HEK293 (cell line): ENCODE data around the gene C8G.

Experiments
- CTCF ChIA-PET: fragments of 350-600 bp; formaldehyde crosslinking; extraction: SDS; loops from one replicate; lab custom pipeline; 2021; ENCODE audit warnings: antibody characterized with exemption; lab: Yijun Ruan, JAX
- POLR2A ChIA-PET: fragments of 300-600 bp; formaldehyde crosslinking; extraction: SDS; loops from one replicate; lab custom pipeline; 2020; ENCODE audit warnings: antibody characterized with exemption, inconsistent platforms; lab: Yijun Ruan, JAX
- H3K27ac ChIP-seq: fragments of 200-500 bp; sonication (Bioruptor generic); 2 replicates; pipeline ENCODE4 v1.5.1; 2014; ENCODE audit warnings: low read depth, low read length, control low read depth, inconsistent platforms; ENCODE audit errors: extremely low read depth
- H3K36me3 ChIP-seq, 2 experiments: fragments of 200-500 bp in 1 of 2; sonication (Bioruptor generic) in 1 of 2; 1 replicate in 1 of 2; 2 replicates in 1 of 2; pipeline ENCODE4 v1.5.1; 2014 to 2017; ENCODE audit warnings: inconsistent platforms in 2 of 2, low read length in 2 of 2; ENCODE audit not compliant: control insufficient read depth in 2 of 2, insufficient read depth in 1 of 2
- H3K4me1 ChIP-seq: fragments of 200-500 bp; sonication (Bioruptor generic); 2 replicates; pipeline ENCODE4 v1.5.1; 2014; ENCODE audit warnings: mild to moderate bottlenecking, low read length, inconsistent platforms; ENCODE audit not compliant: control insufficient read depth, insufficient read depth
- H3K4me3 ChIP-seq: 2 replicates; pipeline ENCODE4 v1.5.1; 2011; ENCODE audit warnings: low read depth, mild to moderate bottlenecking, control low read depth, low read length, moderate library complexity
- H3K9me3 ChIP-seq: fragments of 200-500 bp; sonication (Bioruptor generic); 2 replicates; pipeline ENCODE4 v1.5.1; 2014; ENCODE audit warnings: low read depth, low read length, inconsistent platforms; ENCODE audit not compliant: control insufficient read depth, insufficient read depth
- RBAK ChIP-seq: fragments of 450-650 bp; formaldehyde crosslinking; IDR thresholded peaks from 2 replicates; pipeline ENCODE4 v1.5.1; 2016; ENCODE audit warnings: missing biosample characterization, missing genetic modification characterization
- ZFP41 ChIP-seq: fragments of 450-650 bp; formaldehyde crosslinking; IDR thresholded peaks from 2 replicates; pipeline ENCODE4 v1.5.1; 2016; ENCODE audit warnings: missing biosample characterization, missing genetic modification characterization, borderline replicate concordance
- ZNF239 ChIP-seq: fragments of 450-650 bp; formaldehyde crosslinking; IDR thresholded peaks from 2 replicates; pipeline ENCODE4 v1.5.1; 2016; ENCODE audit warnings: missing biosample characterization, missing genetic modification characterization
- ZNF341 ChIP-seq: fragments of 450-650 bp; formaldehyde crosslinking; IDR thresholded peaks from 2 replicates; pipeline ENCODE4; 2016; ENCODE audit warnings: low read depth, missing biosample characterization, missing genetic modification characterization
- ZNF473 ChIP-seq: fragments of 450-650 bp; formaldehyde crosslinking; IDR thresholded peaks from 2 replicates; pipeline ENCODE4 v1.5.1; 2017; ENCODE audit warnings: missing biosample characterization, missing genetic modification characterization
- ZNF514 ChIP-seq: fragments of 450-650 bp; formaldehyde crosslinking; IDR thresholded peaks from 2 replicates; pipeline ENCODE4 v1.5.1; 2016; ENCODE audit warnings: missing biosample characterization, missing genetic modification characterization
- ZNF544 ChIP-seq: fragments of 450-650 bp; formaldehyde crosslinking; IDR thresholded peaks from 2 replicates; pipeline ENCODE4 v1.5.0; 2017; ENCODE audit warnings: missing biosample characterization, missing genetic modification characterization
- ZNF549 ChIP-seq: fragments of 450-650 bp; IDR thresholded peaks from 2 replicates; pipeline ENCODE4 v1.5.1; 2018; ENCODE audit warnings: missing biosample characterization, missing genetic modification characterization, mild to moderate bottlenecking, inconsistent platforms, moderate library complexity
- ZNF660 ChIP-seq: fragments of 450-650 bp; IDR thresholded peaks from 2 replicates; pipeline ENCODE4 v1.5.1; 2018; ENCODE audit warnings: missing biosample characterization, mild to moderate bottlenecking, missing genetic modification characterization
- TF ChIP-seq, protein P1 (sequence below): fragments of 450-650 bp; formaldehyde crosslinking; IDR thresholded peaks from 2 replicates; pipeline ENCODE4 v1.5.1; 2016; ENCODE audit warnings: missing biosample characterization, missing genetic modification characterization
- TF ChIP-seq, protein P2 (sequence below): fragments of 450-650 bp; formaldehyde crosslinking; IDR thresholded peaks from 2 replicates; pipeline ENCODE4 v1.5.1; 2016; ENCODE audit warnings: missing biosample characterization, missing genetic modification characterization
- TF ChIP-seq, protein P3 (sequence below): fragments of 450-650 bp; formaldehyde crosslinking; IDR thresholded peaks from 2 replicates; pipeline ENCODE4 v1.5.1; 2016; ENCODE audit warnings: missing biosample characterization, missing genetic modification characterization
- TF ChIP-seq, protein P4 (sequence below): fragments of 450-650 bp; formaldehyde crosslinking; conservative IDR thresholded peaks from 2 replicates; pipeline ENCODE4 v1.5.1; 2016; ENCODE audit warnings: low read depth, missing biosample characterization, missing genetic modification characterization
- TF ChIP-seq, protein P5 (sequence below): fragments of 450-650 bp; formaldehyde crosslinking; IDR thresholded peaks from 2 replicates; pipeline ENCODE4 v1.5.1; 2017; ENCODE audit warnings: missing biosample characterization, missing genetic modification characterization
- TF ChIP-seq, protein P6 (sequence below): fragments of 450-650 bp; formaldehyde crosslinking; IDR thresholded peaks from 2 replicates; pipeline ENCODE4 v1.5.1; 2016; ENCODE audit warnings: missing biosample characterization, missing genetic modification characterization

Gene C8G

DNA sequence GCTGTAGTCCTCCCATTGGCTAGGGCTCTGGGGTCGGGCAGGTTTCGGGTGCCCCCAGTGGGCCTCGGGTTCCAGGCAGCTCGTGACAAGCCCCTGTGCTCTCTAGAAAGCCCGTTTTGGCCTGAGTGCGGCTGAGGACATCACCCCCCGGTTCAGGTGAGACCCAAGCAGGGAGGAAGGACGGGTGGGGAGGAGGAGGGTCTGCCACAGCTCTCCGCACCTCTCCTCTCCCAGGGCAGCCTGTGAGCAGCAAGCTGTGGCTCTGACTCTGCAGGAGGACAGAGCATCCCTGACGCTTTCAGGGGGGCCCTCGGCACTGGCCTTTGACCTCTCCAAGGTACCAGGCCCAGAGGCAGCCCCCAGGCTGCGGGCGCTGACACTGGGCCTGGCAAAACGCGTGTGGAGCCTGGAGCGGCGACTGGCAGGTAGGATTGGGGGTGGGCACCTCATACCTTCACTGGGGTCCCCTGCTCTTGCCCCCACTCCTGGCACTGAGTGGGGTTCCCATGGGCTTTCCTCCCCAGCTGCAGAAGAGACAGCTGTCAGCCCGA lies 47.9 kb downstream of the C8G start (continued):
- TF ChIP-seq, protein P1, sequence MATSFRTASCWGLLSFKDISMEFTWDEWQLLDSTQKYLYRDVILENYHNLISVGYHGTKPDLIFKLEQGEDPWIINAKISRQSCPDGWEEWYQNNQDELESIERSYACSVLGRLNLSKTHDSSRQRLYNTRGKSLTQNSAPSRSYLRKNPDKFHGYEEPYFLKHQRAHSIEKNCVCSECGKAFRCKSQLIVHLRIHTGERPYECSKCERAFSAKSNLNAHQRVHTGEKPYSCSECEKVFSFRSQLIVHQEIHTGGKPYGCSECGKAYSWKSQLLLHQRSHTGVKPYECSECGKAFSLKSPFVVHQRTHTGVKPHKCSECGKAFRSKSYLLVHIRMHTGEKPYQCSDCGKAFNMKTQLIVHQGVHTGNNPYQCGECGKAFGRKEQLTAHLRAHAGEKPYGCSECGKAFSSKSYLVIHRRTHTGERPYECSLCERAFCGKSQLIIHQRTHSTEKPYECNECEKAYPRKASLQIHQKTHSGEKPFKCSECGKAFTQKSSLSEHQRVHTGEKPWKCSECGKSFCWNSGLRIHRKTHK (tag by site-specific recombination) = no peak
- no peak for TF ChIP-seq ZNF473 (tag by site-specific recombination)
- no peak for TF ChIP-seq ZNF544 (tag by site-specific recombination)
- TF ChIP-seq ZNF660 (tag by site-specific recombination) = no peak
- TF ChIP-seq, protein P2, sequence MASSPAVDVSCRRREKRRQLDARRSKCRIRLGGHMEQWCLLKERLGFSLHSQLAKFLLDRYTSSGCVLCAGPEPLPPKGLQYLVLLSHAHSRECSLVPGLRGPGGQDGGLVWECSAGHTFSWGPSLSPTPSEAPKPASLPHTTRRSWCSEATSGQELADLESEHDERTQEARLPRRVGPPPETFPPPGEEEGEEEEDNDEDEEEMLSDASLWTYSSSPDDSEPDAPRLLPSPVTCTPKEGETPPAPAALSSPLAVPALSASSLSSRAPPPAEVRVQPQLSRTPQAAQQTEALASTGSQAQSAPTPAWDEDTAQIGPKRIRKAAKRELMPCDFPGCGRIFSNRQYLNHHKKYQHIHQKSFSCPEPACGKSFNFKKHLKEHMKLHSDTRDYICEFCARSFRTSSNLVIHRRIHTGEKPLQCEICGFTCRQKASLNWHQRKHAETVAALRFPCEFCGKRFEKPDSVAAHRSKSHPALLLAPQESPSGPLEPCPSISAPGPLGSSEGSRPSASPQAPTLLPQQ = no peak
- no peak for TF ChIP-seq ZNF549 (tag by site-specific recombination)
- TF ChIP-seq ZFP41 (tag by site-specific recombination) = no peak
- no peak for TF ChIP-seq ZNF239 (tag by site-specific recombination)
- TF ChIP-seq, protein P3, sequence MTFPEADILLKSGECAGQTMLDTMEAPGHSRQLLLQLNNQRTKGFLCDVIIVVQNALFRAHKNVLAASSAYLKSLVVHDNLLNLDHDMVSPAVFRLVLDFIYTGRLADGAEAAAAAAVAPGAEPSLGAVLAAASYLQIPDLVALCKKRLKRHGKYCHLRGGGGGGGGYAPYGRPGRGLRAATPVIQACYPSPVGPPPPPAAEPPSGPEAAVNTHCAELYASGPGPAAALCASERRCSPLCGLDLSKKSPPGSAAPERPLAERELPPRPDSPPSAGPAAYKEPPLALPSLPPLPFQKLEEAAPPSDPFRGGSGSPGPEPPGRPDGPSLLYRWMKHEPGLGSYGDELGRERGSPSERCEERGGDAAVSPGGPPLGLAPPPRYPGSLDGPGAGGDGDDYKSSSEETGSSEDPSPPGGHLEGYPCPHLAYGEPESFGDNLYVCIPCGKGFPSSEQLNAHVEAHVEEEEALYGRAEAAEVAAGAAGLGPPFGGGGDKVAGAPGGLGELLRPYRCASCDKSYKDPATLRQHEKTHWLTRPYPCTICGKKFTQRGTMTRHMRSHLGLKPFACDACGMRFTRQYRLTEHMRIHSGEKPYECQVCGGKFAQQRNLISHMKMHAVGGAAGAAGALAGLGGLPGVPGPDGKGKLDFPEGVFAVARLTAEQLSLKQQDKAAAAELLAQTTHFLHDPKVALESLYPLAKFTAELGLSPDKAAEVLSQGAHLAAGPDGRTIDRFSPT (tag by site-specific recombination) = no peak
- TF ChIP-seq RBAK (tag by site-specific recombination) = no peak
- TF ChIP-seq, protein P4, sequence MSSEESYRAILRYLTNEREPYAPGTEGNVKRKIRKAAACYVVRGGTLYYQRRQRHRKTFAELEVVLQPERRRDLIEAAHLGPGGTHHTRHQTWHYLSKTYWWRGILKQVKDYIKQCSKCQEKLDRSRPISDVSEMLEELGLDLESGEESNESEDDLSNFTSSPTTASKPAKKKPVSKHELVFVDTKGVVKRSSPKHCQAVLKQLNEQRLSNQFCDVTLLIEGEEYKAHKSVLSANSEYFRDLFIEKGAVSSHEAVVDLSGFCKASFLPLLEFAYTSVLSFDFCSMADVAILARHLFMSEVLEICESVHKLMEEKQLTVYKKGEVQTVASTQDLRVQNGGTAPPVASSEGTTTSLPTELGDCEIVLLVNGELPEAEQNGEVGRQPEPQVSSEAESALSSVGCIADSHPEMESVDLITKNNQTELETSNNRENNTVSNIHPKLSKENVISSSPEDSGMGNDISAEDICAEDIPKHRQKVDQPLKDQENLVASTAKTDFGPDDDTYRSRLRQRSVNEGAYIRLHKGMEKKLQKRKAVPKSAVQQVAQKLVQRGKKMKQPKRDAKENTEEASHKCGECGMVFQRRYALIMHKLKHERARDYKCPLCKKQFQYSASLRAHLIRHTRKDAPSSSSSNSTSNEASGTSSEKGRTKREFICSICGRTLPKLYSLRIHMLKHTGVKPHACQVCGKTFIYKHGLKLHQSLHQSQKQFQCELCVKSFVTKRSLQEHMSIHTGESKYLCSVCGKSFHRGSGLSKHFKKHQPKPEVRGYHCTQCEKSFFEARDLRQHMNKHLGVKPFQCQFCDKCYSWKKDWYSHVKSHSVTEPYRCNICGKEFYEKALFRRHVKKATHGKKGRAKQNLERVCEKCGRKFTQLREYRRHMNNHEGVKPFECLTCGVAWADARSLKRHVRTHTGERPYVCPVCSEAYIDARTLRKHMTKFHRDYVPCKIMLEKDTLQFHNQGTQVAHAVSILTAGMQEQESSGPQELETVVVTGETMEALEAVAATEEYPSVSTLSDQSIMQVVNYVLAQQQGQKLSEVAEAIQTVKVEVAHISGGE (tag by site-specific recombination) = no peak

DNA sequence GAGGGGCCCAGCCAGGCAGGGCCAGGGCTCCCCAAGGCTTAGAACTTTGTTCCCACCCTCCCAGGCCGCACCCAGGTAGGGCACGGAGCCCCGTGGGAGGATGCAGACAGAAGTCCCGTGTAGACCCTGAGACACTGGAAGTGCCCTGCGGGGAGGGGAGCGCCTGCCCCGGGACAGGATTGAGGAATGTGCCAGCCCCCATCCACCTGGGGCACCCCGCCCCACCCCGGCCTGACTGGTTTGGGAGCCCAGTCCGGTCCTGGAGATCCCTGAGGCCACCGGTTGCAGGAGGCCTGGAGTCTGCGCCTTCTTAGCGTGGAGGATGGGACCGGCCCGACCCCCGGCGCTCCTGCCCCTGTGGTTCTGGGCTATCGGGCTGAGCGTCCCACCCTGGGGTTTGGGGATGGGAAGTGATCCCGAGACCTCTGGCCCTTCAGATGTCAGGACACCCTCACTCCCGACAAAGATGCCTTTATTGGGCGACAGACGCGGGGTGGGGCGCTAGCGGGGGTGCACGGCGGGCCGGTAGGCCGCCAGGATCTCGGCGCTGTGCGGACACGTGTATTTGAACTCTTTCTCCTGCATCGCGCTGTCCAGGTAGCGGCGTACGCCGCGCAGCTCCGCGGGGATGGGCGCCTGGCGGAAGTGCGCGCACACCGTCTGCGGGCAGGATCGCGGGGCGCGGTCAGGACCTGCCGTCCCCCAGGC lies 49.3 kb downstream of the C8G start:
- ChIA-PET CTCF (interaction anchor here (0.7 to 2.9 kb wide), 4 partner anchors 21 to 46 kb away, joined by 3 to 28 read pairs (median 14); no protein-coding TSS in a partner anchor), POLR2A (interaction anchor here (1.6 to 2.8 kb wide), 3 partner anchors 8 to 128 kb away, joined by 4 to 25 read pairs (median 24); partner anchors contain the start of gene EDF1)
- no peak overlapping the region for H3K4me3 ChIP-seq

More for the DNA sequence above, 49.3 kb downstream of the C8G start:
- TF ChIP-seq, protein P5, sequence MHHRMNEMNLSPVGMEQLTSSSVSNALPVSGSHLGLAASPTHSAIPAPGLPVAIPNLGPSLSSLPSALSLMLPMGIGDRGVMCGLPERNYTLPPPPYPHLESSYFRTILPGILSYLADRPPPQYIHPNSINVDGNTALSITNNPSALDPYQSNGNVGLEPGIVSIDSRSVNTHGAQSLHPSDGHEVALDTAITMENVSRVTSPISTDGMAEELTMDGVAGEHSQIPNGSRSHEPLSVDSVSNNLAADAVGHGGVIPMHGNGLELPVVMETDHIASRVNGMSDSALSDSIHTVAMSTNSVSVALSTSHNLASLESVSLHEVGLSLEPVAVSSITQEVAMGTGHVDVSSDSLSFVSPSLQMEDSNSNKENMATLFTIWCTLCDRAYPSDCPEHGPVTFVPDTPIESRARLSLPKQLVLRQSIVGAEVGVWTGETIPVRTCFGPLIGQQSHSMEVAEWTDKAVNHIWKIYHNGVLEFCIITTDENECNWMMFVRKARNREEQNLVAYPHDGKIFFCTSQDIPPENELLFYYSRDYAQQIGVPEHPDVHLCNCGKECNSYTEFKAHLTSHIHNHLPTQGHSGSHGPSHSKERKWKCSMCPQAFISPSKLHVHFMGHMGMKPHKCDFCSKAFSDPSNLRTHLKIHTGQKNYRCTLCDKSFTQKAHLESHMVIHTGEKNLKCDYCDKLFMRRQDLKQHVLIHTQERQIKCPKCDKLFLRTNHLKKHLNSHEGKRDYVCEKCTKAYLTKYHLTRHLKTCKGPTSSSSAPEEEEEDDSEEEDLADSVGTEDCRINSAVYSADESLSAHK (tag by site-specific recombination) = no peak
- TF ChIP-seq, protein P6, sequence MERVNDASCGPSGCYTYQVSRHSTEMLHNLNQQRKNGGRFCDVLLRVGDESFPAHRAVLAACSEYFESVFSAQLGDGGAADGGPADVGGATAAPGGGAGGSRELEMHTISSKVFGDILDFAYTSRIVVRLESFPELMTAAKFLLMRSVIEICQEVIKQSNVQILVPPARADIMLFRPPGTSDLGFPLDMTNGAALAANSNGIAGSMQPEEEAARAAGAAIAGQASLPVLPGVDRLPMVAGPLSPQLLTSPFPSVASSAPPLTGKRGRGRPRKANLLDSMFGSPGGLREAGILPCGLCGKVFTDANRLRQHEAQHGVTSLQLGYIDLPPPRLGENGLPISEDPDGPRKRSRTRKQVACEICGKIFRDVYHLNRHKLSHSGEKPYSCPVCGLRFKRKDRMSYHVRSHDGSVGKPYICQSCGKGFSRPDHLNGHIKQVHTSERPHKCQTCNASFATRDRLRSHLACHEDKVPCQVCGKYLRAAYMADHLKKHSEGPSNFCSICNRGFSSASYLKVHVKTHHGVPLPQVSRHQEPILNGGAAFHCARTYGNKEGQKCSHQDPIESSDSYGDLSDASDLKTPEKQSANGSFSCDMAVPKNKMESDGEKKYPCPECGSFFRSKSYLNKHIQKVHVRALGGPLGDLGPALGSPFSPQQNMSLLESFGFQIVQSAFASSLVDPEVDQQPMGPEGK (tag by site-specific recombination) = 0 out of 2 replicates have a peak, but pooled peaks have one; percentile 5
- 0 out of 2 replicates have a peak, but pooled peaks have one; percentile 33 for TF ChIP-seq ZNF341 (tag by site-specific recombination)
- TF ChIP-seq ZNF514 (tag by site-specific recombination) = no peak
- H3K9me3 ChIP-seq = no peaks in the 10 kb centered on the region
- H3K36me3 ChIP-seq = peaks cover 0 to 18% of the 10 kb centered on the region in 2 experiments; a peak in 1 of 3 replicates
- no peak overlapping the region for H3K27ac ChIP-seq
- H3K4me1 ChIP-seq = peaks cover 5% of the 10 kb centered on the region
